Smooth muscle cell (in vitro differentiated cells): ENCODE data around the gene RGS14. TPM values are rescaled to one million over a fixed set of nuclear protein-coding genes. Genes with fewer than 3 reads are reported as not detected.

Experiments
- DNase-seq: peaks from one replicate; lab custom pipeline; 2025; ENCODE audit not compliant: unreplicated experiment; lab: John Stamatoyannopoulos, UW
- H2AFZ ChIP-seq: fragments of 200-600 bp; sonication (generic); 2 replicates; pipeline ENCODE4 v1.6.0; 2016; ENCODE audit warnings: antibody characterized with exemption, low read depth, mild to moderate bottlenecking
- H3F3A ChIP-seq: fragments of 200-600 bp; sonication (generic); 2 replicates; pipeline ENCODE4 v1.6.0; 2017; ENCODE audit warnings: antibody characterized with exemption, low read depth
- H3K27ac ChIP-seq: fragments of 200-600 bp; sonication (generic); 2 replicates; pipeline ENCODE4 v1.5.1; 2016; ENCODE audit warnings: low read depth, mild to moderate bottlenecking
- H3K27me3 ChIP-seq: fragments of 200-600 bp; sonication (generic); 2 replicates; pipeline ENCODE4 v1.6.1; 2016; ENCODE audit warnings: low read depth, mild to moderate bottlenecking
- H3K36me3 ChIP-seq: fragments of 200-600 bp; sonication (generic); 2 replicates; pipeline ENCODE4 v1.5.1; 2016; ENCODE audit warnings: low read depth
- H3K4me1 ChIP-seq: fragments of 200-600 bp; sonication (generic); 2 replicates; pipeline ENCODE4 v1.5.1; 2016; ENCODE audit warnings: low read depth
- H3K4me2 ChIP-seq: fragments of 200-600 bp; sonication (generic); 2 replicates; pipeline ENCODE4 v1.6.0; 2016; ENCODE audit warnings: mild to moderate bottlenecking
- H3K4me3 ChIP-seq: fragments of 200-600 bp; sonication (generic); 2 replicates; pipeline ENCODE4 v1.5.1; 2016; ENCODE audit warnings: mild to moderate bottlenecking
- H3K79me2 ChIP-seq: fragments of 200-600 bp; sonication (generic); 2 replicates; pipeline ENCODE4 v1.6.0; 2016; ENCODE audit warnings: low read depth, mild to moderate bottlenecking
- H3K9ac ChIP-seq: fragments of 200-600 bp; sonication (generic); 2 replicates; pipeline ENCODE4 v1.6.0; 2016; ENCODE audit warnings: low read depth
- H3K9me3 ChIP-seq: fragments of 200-600 bp; sonication (generic); replicated peaks from 2 replicates; pipeline ENCODE4 v1.5.1; 2016; ENCODE audit warnings: low read depth
- H4K20me1 ChIP-seq: fragments of 200-600 bp; sonication (generic); 2 replicates; pipeline ENCODE4 v1.6.0; 2016; ENCODE audit warnings: low read depth
- CTCF ChIP-seq: fragments of 200-600 bp; sonication (generic); IDR thresholded peaks from 2 replicates; pipeline ENCODE4 v1.5.1; 2017; ENCODE audit warnings: borderline replicate concordance, mild to moderate bottlenecking, antibody characterized with exemption; ENCODE audit not compliant: insufficient read depth, poor library complexity, severe bottlenecking
- WGBS: methylation state at CpG from one replicate; pipeline ENCODE4 v1.1.7; 2016; ENCODE audit warnings: low lambda C conversion rate; 5-methylcytosine and 5-hydroxymethylcytosine counted together
- polyA plus RNA-seq: library from polyadenylated mRNA; unstranded; fragments of >200 nt; fragmentation: Nextera tagmentation; extraction: Ambion mirVana; gene quantifications from 2 replicates; pipeline ENCODE4 v1.2.1, GENCODE V29; 2016
- total RNA-seq: library from RNA; depleted of rRNA; stranded (reverse); fragments of >200 nt; gene quantifications from 2 replicates; pipeline ENCODE4 v1.2.3, GENCODE V29; 2014

The RGS14 gene
- total and polyA plus RNA-seq, 2 experiments from 2014 or later, result 6.0 to 23.3 TPM

DNA sequence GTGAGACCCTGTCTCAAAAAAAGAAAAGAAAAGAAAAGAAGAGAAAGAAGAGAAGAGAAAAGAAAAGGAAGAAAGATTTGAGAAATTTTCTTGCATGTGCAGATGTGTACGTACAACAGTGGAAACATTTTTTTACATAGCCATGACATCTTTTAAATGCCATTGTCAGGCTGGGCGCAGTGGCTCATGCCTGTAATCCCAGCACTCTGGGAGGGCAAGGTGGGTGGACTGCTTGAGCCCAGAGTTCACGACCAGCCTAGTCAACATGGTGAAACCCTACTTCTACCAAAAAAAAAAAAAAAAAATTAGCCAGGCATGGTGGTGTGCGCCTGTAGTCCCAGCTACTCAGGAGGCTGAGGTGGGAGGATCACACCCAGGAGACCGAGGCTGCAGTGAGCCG is 12.8 kb upstream of the RGS14 start:
- Histone ChIP-seq H2AFZ (no peak overlapping the region), H3K9me3 (no peaks in the 10 kb centered on the region), H3K27me3 (no peaks in the 10 kb centered on the region), H3F3A (no peaks in the 10 kb centered on the region), H3K79me2 (peaks cover 90% of the 10 kb centered on the region), H4K20me1 (peaks cover 75% of the 10 kb centered on the region), H3K4me3 (no peak overlapping the region), H3K9ac (no peak overlapping the region), H3K27ac (no peak overlapping the region), H3K4me2 (no peak overlapping the region), H3K36me3 (no peaks in the 10 kb centered on the region), H3K4me1 (peaks cover 1% of the 10 kb centered on the region)
- WGBS, result 96% methylated on average over 6 of the region's 6 CpGs
- DNase-seq, result no peak
- TF ChIP-seq CTCF, result no peak

GRCh38 chr5:177346820-177347219 is 10.9 kb upstream of the RGS14 start:
- Histone ChIP-seq H2AFZ (no peak overlapping the region), H3K4me2 (no peak overlapping the region), H3K4me1 (peaks cover 12% of the 10 kb centered on the region), H3K79me2 (peaks cover 92% of the 10 kb centered on the region), H3F3A (no peaks in the 10 kb centered on the region), H3K27me3 (no peaks in the 10 kb centered on the region), H3K9ac (no peak overlapping the region), H3K27ac (no peak overlapping the region), H3K4me3 (no peak overlapping the region), H3K36me3 (no peaks in the 10 kb centered on the region), H3K9me3 (no peaks in the 10 kb centered on the region), H4K20me1 (peaks cover 63% of the 10 kb centered on the region)
- no peak for DNase-seq
- WGBS, result 79% methylated on average over 4 of the region's 4 CpGs
- TF ChIP-seq CTCF, result no peak

- no peak for TF ChIP-seq CTCF
- DNase-seq, result no peak
- Histone ChIP-seq H3K79me2 (peaks cover 83% of the 10 kb centered on the region), H3K4me1 (peaks cover 12% of the 10 kb centered on the region), H3K9me3 (no peaks in the 10 kb centered on the region), H3F3A (no peaks in the 10 kb centered on the region), H3K4me2 (no peak overlapping the region), H3K36me3 (no peaks in the 10 kb centered on the region), H4K20me1 (peaks cover 55% of the 10 kb centered on the region), H3K27me3 (no peaks in the 10 kb centered on the region), H3K9ac (no peak overlapping the region), H3K4me3 (no peak overlapping the region), H3K27ac (no peak overlapping the region), H2AFZ (no peak overlapping the region)
- 98% methylated on average over 4 of the region's 4 CpGs for WGBS
These were observed 10.0 kb upstream of the RGS14 start for GRCh38 chr5:177347699-177348098.

DNA sequence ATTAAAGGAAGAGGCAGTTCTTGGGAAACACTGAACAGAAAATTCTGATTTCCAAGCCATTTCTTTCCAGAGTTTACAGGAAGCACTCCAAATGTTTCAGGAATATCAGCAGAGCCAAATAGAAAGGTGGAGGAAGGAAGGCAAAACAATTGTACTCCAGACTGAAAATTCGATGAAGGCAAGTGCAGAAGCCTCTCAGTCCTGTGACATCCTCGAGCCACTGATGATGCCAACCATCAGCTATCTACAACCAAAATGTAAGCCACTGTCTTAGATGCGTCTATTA is 8.4 kb upstream of the RGS14 start:
- no peak for DNase-seq
- Histone ChIP-seq H3K27me3 (no peaks in the 10 kb centered on the region), H3K4me3 (no peak overlapping the region), H3K9me3 (no peaks in the 10 kb centered on the region), H2AFZ (no peak overlapping the region), H3K27ac (no peak overlapping the region), H3K79me2 (peaks cover 68% of the 10 kb centered on the region), H3K4me2 (no peak overlapping the region), H4K20me1 (peaks cover 42% of the 10 kb centered on the region), H3F3A (no peaks in the 10 kb centered on the region), H3K4me1 (peaks cover 12% of the 10 kb centered on the region), H3K36me3 (no peaks in the 10 kb centered on the region), H3K9ac (no peak overlapping the region)
- WGBS, result 92% methylated on average over 3 of the region's 3 CpGs
- TF ChIP-seq CTCF, result no peak
